K562 (cell line): ENCODE measurements around the gene PRXL2A. TPM values are rescaled to one million over a fixed set of nuclear protein-coding genes. Genes with fewer than 3 reads are reported as not detected.
A peak's percentile ranks its signal among the peaks of the same experiment; 100 is the strongest.

Experiments
- ASH1L ChIP-seq: fragments of 450-650 bp; IDR thresholded peaks from 2 replicates; pipeline ENCODE4 v1.6.1; 2018; ENCODE audit warnings: borderline replicate concordance, mild to moderate bottlenecking, low read depth; ENCODE audit not compliant: partially characterized antibody
- CBFB ChIP-seq: sonication (generic); formaldehyde crosslinking; IDR thresholded peaks from 2 replicates; pipeline ENCODE4 v1.4.0; 2020; ENCODE audit warnings: mild to moderate bottlenecking, missing genetic modification reagents
- CHD1 ChIP-seq: fragments of 200-600 bp; sonication (generic); IDR thresholded peaks from one replicate; pipeline ENCODE4 v1.6.1; 2012; ENCODE audit warnings: mild to moderate bottlenecking, moderate library complexity, low read length, inconsistent platforms
- DIDO1 ChIP-seq: fragments of 450-650 bp; IDR thresholded peaks from 2 replicates; pipeline ENCODE4 v1.6.1; 2016; ENCODE audit warnings: low read depth, missing biosample characterization, missing genetic modification characterization
- GMEB1 ChIP-seq: fragments of 250-450 bp; sonication (Bioruptor Pico); IDR thresholded peaks from 2 replicates; pipeline ENCODE4 v1.4.0; 2020; ENCODE audit warnings: mild to moderate bottlenecking
- GTF2E2 ChIP-seq: fragments of 200-800 bp; sonication (Bioruptor generic); IDR thresholded peaks from 2 replicates; pipeline ENCODE4 v1.6.1; 2016; ENCODE audit warnings: missing genetic modification characterization, missing compliant biosample characterization
- HNRNPLL ChIP-seq: fragments of 200-400 bp; formaldehyde crosslinking; IDR thresholded peaks from 2 replicates; pipeline ENCODE4 v1.6.1; 2017; ENCODE audit warnings: low read length, low read depth, mild to moderate bottlenecking; ENCODE audit not compliant: poor library complexity, severe bottlenecking
- IRF2 ChIP-seq: sonication (generic); formaldehyde crosslinking; IDR thresholded peaks from 2 replicates; pipeline ENCODE4 v1.8.1; 2022; ENCODE audit warnings: mild to moderate bottlenecking, missing genetic modification reagents
- POLR3A ChIP-seq: IDR thresholded peaks from 2 replicates; pipeline ENCODE4 v1.6.1; 2011; ENCODE audit warnings: borderline replicate concordance, mild to moderate bottlenecking, moderate library complexity; ENCODE audit not compliant: insufficient read length, insufficient read depth; ENCODE audit errors: extremely low read depth
- POLR3G ChIP-seq: IDR thresholded peaks from 2 replicates; pipeline ENCODE4 v1.6.1; 2011; ENCODE audit not compliant: insufficient read length, insufficient replicate concordance; ENCODE audit errors: extremely low read depth
- RNF219 ChIP-seq: fragments of 250-450 bp; sonication (Bioruptor Pico); IDR thresholded peaks from 2 replicates; pipeline ENCODE4 v1.5.0; 2022; ENCODE audit warnings: mild to moderate bottlenecking
- SETDB1 ChIP-seq: IDR thresholded peaks from one replicate; pipeline ENCODE4 v1.6.1; 2012; ENCODE audit warnings: low read length, control low read depth, inconsistent platforms
- SIN3A ChIP-seq, 2 experiments: fragments of 150-350 bp in 1 of 2; IDR thresholded peaks; 2 replicates each; pipeline ENCODE4 v1.6.1; 2011 to 2016; ENCODE audit warnings: borderline replicate concordance in 2 of 2, low read depth in 2 of 2, low read length in 2 of 2, mild to moderate bottlenecking in 2 of 2, moderate library complexity in 2 of 2; ENCODE audit not compliant: control insufficient read depth in 1 of 2
- SMAD1 ChIP-seq: fragments of 150-350 bp; IDR thresholded peaks from 2 replicates; pipeline ENCODE4 v1.6.1; 2014; ENCODE audit warnings: low read length, low read depth; ENCODE audit not compliant: partially characterized antibody
- SMC3 ChIP-seq: conservative IDR thresholded peaks from 2 replicates; pipeline ENCODE4 v1.6.1; 2011; ENCODE audit warnings: low read depth, low read length, improper control_type of control experiment; ENCODE audit not compliant: insufficient read depth
- SUPT5H ChIP-seq: fragments of 450-650 bp; IDR thresholded peaks from 2 replicates; pipeline ENCODE4 v1.6.1; 2016
- TGIF2 ChIP-seq: sonication (generic); formaldehyde crosslinking; IDR thresholded peaks from 2 replicates; pipeline ENCODE4 v1.8.1; 2022; ENCODE audit warnings: mild to moderate bottlenecking, missing genetic modification reagents, moderate library complexity
- ZFX ChIP-seq: sonication (generic); formaldehyde crosslinking; IDR thresholded peaks from 2 replicates; pipeline ENCODE4 v1.8.0; 2022; ENCODE audit warnings: mild to moderate bottlenecking, missing genetic modification reagents, moderate library complexity
- polyA plus RNA-seq, 8 experiments: library from polyadenylated mRNA; depleted of rRNA in 4 of 8; stranded (reverse) in 5 of 8; unstranded in 3 of 8; fragments of >200 nt; fragmentation: Nextera tagmentation in 2 of 8; fragmentation: Illumina TruSeq in 1 of 8; extraction: Ambion mirVana in 2 of 8; extraction: Trizol in 1 of 8; gene quantifications; 2 replicates each; pipeline versions ENCODE4 v1.2.1 to v1.2.3, GENCODE V29; 2011 to 2014; ENCODE audit warnings: inconsistent platforms in 1 of 8, missing spikeins in 1 of 8
- total RNA-seq, 7 experiments: library from RNA; depleted of rRNA in 6 of 7; stranded (reverse); fragments of >200 nt in 6 of 7; fragmentation: Illumina TruSeq in 2 of 7; extraction: Trizol in 2 of 7; gene quantifications; 2 replicates each; pipeline versions ENCODE4 v1.2.1 to v1.2.3, GENCODE V29; 2011 to 2021; ENCODE audit warnings: low replicate concordance in 1 of 7
- TF ChIP-seq, protein P1 (sequence below): sonication (generic); formaldehyde crosslinking; IDR thresholded peaks from 2 replicates; pipeline ENCODE4 v1.4.0; 2020; ENCODE audit warnings: mild to moderate bottlenecking, missing genetic modification reagents
- TF ChIP-seq, protein P2 (sequence below): sonication (generic); formaldehyde crosslinking; IDR thresholded peaks from 2 replicates; pipeline ENCODE4 v1.8.1; 2023; ENCODE audit warnings: mild to moderate bottlenecking, missing genetic modification reagents

Gene PRXL2A
- total and polyA plus RNA-seq, 9 of the 15 experiments (the other 6 are each of a cell fraction or from before 2014, with no cell fraction given): 0.14 to 1.2 (median 0.75) TPM

GRCh38 chr10:80459047-80459865 is 50.9 kb downstream of the PRXL2A start (continued):
- TF ChIP-seq SETDB1: no peak
- TF ChIP-seq ASH1L: no peak
- TF ChIP-seq RNF219 (CRISPR knock-in tag): no peak
- TF ChIP-seq GTF2E2 (tag): no peak
- no peak for TF ChIP-seq POLR3G
- no peak for TF ChIP-seq IRF2
- TF ChIP-seq, protein P1, sequence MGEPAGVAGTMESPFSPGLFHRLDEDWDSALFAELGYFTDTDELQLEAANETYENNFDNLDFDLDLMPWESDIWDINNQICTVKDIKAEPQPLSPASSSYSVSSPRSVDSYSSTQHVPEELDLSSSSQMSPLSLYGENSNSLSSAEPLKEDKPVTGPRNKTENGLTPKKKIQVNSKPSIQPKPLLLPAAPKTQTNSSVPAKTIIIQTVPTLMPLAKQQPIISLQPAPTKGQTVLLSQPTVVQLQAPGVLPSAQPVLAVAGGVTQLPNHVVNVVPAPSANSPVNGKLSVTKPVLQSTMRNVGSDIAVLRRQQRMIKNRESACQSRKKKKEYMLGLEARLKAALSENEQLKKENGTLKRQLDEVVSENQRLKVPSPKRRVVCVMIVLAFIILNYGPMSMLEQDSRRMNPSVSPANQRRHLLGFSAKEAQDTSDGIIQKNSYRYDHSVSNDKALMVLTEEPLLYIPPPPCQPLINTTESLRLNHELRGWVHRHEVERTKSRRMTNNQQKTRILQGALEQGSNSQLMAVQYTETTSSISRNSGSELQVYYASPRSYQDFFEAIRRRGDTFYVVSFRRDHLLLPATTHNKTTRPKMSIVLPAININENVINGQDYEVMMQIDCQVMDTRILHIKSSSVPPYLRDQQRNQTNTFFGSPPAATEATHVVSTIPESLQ (CRISPR knock-in tag): no peak
- TF ChIP-seq CBFB (CRISPR knock-in tag): peak; percentile 60; the same call in 1 of the 2 replicates
- TF ChIP-seq SMAD1: no peak
- no peak for TF ChIP-seq GMEB1 (CRISPR knock-in tag)
- peak; percentile 75 for TF ChIP-seq ZFX (CRISPR knock-in tag)
- TF ChIP-seq POLR3A: no peak
- peak; percentile 76 to 89; a peak in 3 of 4 replicates for TF ChIP-seq SIN3A (IDR thresholded peaks at IDR 0.05; ENCODE audit: borderline replicate concordance in 2 of 2, control insufficient read depth in 1 of 2, low read depth in 2 of 2, low read length in 2 of 2)
- TF ChIP-seq SUPT5H: no peak
- TF ChIP-seq DIDO1 (tag): no peak
- TF ChIP-seq TGIF2 (CRISPR knock-in tag): no peak
- TF ChIP-seq, protein P2, sequence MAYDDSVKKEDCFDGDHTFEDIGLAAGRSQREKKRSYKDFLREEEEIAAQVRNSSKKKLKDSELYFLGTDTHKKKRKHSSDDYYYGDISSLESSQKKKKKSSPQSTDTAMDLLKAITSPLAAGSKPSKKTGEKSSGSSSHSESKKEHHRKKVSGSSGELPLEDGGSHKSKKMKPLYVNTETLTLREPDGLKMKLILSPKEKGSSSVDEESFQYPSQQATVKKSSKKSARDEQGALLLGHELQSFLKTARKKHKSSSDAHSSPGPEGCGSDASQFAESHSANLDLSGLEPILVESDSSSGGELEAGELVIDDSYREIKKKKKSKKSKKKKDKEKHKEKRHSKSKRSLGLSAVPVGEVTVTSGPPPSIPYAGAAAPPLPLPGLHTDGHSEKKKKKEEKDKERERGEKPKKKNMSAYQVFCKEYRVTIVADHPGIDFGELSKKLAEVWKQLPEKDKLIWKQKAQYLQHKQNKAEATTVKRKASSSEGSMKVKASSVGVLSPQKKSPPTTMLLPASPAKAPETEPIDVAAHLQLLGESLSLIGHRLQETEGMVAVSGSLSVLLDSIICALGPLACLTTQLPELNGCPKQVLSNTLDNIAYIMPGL (CRISPR knock-in tag): no peak
- peak; percentile 27 for TF ChIP-seq HNRNPLL
- TF ChIP-seq CHD1: no peak
- peak; percentile 3; the same call in 1 of the 2 replicates for TF ChIP-seq SMC3
